GM12878 (cell line): ENCODE data around the gene ICE2. TPM values are rescaled to one million over a fixed set of nuclear protein-coding genes. Genes with fewer than 3 reads are reported as not detected.

Source experiments
- ATAC-seq: fragments of 200-7000 bp; cut with Tn5 transposase; 3 replicates; pipeline ENCODE4 v1.9.1; 2020; ENCODE audit warnings: mild to moderate bottlenecking, moderate library complexity
- BruUV-seq: library from RNA; stranded (reverse); fragments of 400-500 nt; replicated peaks from 2 replicates; lab custom pipeline; 2021; lab: Mats Ljungman, UMichigan
- CTCF ChIA-PET: fragments of 300-600 bp; sonication (Branson Sonifier 250); formaldehyde crosslinking; extraction: SDS; loops from one replicate; lab custom pipeline; 2021; ENCODE audit warnings: inconsistent platforms; lab: Yijun Ruan, JAX
- POLR2A ChIA-PET: fragments of 350-600 bp; formaldehyde crosslinking; extraction: SDS; loops from one replicate; lab custom pipeline; 2021; ENCODE audit warnings: inconsistent platforms; lab: Charles Lee
- RAD21 ChIA-PET: fragments of 300-600 bp; sonication (Branson Sonifier 250); formaldehyde crosslinking; loops from one replicate; lab custom pipeline; 2023; ENCODE audit warnings: antibody characterized with exemption; ENCODE audit not compliant: unreplicated experiment; lab: Charles Lee
- SMC1A ChIA-PET: fragments of 300-600 bp; sonication (Branson Sonifier 250); formaldehyde crosslinking; loops from one replicate; lab custom pipeline; 2023; ENCODE audit not compliant: unreplicated experiment, uncharacterized antibody; lab: Charles Lee
- DNase-seq: peaks from one replicate; pipeline ENCODE4 v3.0.0-alpha.2; 2011; ENCODE audit warnings: low read depth, low spot score
- FAIRE-seq: peaks from 3 replicates; lab custom pipeline; 2011; peaks lifted over from hg19 to GRCh38; lab: Jason Lieb, UNC
- H2AFZ ChIP-seq: 2 replicates; pipeline ENCODE4 v1.6.0; 2011; ENCODE audit warnings: low read depth, low read length, control low read depth; ENCODE audit not compliant: control insufficient read depth
- H3K27ac ChIP-seq: 2 replicates; pipeline ENCODE4 v1.5.1; 2011; ENCODE audit warnings: control low read depth; ENCODE audit not compliant: control insufficient read depth, insufficient read depth
- H3K27me3 ChIP-seq, 2 experiments: replicated peaks in 1 of 2; 2 replicates each; pipeline versions ENCODE4 v1.6.0 to v1.6.1; 2011; ENCODE audit warnings: low read length in 1 of 2; ENCODE audit not compliant: control insufficient read depth in 2 of 2, insufficient read depth in 2 of 2
- H3K36me3 ChIP-seq, 2 experiments: 2 replicates each; pipeline ENCODE4 v1.5.1; 2011; ENCODE audit warnings: low read length in 1 of 2; ENCODE audit not compliant: control insufficient read depth in 2 of 2, insufficient read depth in 2 of 2
- H3K4me1 ChIP-seq: 2 replicates; pipeline ENCODE4 v1.6.1; 2011; ENCODE audit warnings: mild to moderate bottlenecking, low read length, moderate library complexity, mixed read lengths; ENCODE audit not compliant: control insufficient read depth, insufficient read depth
- H3K4me2 ChIP-seq: 2 replicates; pipeline ENCODE4 v1.6.0; 2011; ENCODE audit warnings: control low read depth; ENCODE audit not compliant: control insufficient read depth, insufficient read depth
- H3K4me3 ChIP-seq: fragments of 200-600 bp; sonication (generic); 2 replicates; pipeline ENCODE4 v1.5.1; 2016
- H3K79me2 ChIP-seq: 2 replicates; pipeline ENCODE4 v1.6.0; 2011; ENCODE audit warnings: low read length; ENCODE audit not compliant: control insufficient read depth, insufficient read depth
- H3K9ac ChIP-seq: 2 replicates; pipeline ENCODE4 v1.8.0; 2011; ENCODE audit warnings: low read length, control low read depth, mixed read lengths; ENCODE audit not compliant: control insufficient read depth, insufficient read depth
- H3K9me3 ChIP-seq: replicated peaks from 3 replicates; pipeline ENCODE4 v1.5.1; 2011; ENCODE audit warnings: mild to moderate bottlenecking, low read length; ENCODE audit not compliant: control insufficient read depth, insufficient read depth
- H4K20me1 ChIP-seq: 2 replicates; pipeline ENCODE4 v1.6.0; 2011; ENCODE audit not compliant: control insufficient read depth, insufficient read depth
- ASH2L ChIP-seq: fragments of 300-600, 200-600 bp; sonication (generic); IDR thresholded peaks from 2 replicates; pipeline ENCODE4 v1.6.1; 2017; ENCODE audit warnings: low read depth, mild to moderate bottlenecking, borderline replicate concordance
- BCLAF1 ChIP-seq: fragments of 450-650 bp; IDR thresholded peaks from 2 replicates; pipeline ENCODE4 v1.6.1; 2017; ENCODE audit warnings: antibody characterized with exemption, mild to moderate bottlenecking, moderate library complexity
- WGBS: methylation state at CpG from one replicate; pipeline ENCODE4 v1.1.6; 2016; ENCODE audit warnings: low lambda C conversion rate; ENCODE audit not compliant: insufficient replicate concordance, insufficient coverage; ENCODE audit errors: missing lambda C conversion rate; 5-methylcytosine and 5-hydroxymethylcytosine counted together
- in situ Hi-C: fragments of 300-500 bp; cut with MboI; formaldehyde crosslinking; loops from 9 replicates; pipeline ENCODE4 v1.14.3; 2018; ENCODE audit warnings: mixed read lengths
- intact Hi-C: fragments of 100-400 bp; cut with micrococcal nuclease; formaldehyde crosslinking; loops from one replicate; pipeline ENCODE4 v1.14.2; 2022; ENCODE audit not compliant: unreplicated experiment
- polyA plus RNA-seq, 11 experiments: library from polyadenylated mRNA; depleted of rRNA in 4 of 11; unstranded in 6 of 11; stranded (reverse) in 5 of 11; fragments of >200 nt; fragmentation: Nextera tagmentation in 4 of 11; fragmentation: Illumina TruSeq in 1 of 11; extraction: Ambion mirVana in 4 of 11; extraction: Trizol in 1 of 11; gene quantifications; 1 replicate in 1 of 11; 2 replicates in 10 of 11; pipeline versions ENCODE4 v1.2.1 to v1.2.3, GENCODE V29; 2011 to 2016; ENCODE audit warnings: inconsistent platforms in 2 of 11, missing spikeins in 2 of 11, low read depth in 1 of 11
- total RNA-seq, 4 experiments: library from RNA; depleted of rRNA in 3 of 4; stranded (reverse); fragments of >200 nt in 3 of 4; fragmentation: Illumina TruSeq in 1 of 4; extraction: Trizol in 1 of 4; gene quantifications; 2 replicates each; pipeline versions ENCODE4 v1.2.1 to v1.2.3, GENCODE V29; 2013 to 2021

Gene ICE2
- total and polyA plus RNA-seq, 10 of the 15 experiments (the other 5 are each of a cell fraction or from before 2014, with no cell fraction given) = 14.2 to 62.0 (median 44.9) TPM

GRCh38 chr15:60399931-60400330, 79.0 kb downstream of the ICE2 start:
- ChIA-PET CTCF (interaction anchor here (0.6 to 1.4 kb wide), 3 partner anchors 41 to 121 kb away, joined by 3 to 4 read pairs (median 4); no protein-coding TSS in a partner anchor), POLR2A (interaction anchor here (1.0 kb wide), 1 partner anchor 8 kb away, joined by 3 read pairs; no protein-coding TSS in a partner anchor), RAD21 (interaction anchor here (1.0 to 1.3 kb wide), 2 partner anchors 78 to 151 kb away, joined by 3 read pairs; no protein-coding TSS in a partner anchor)

More at GRCh38 chr15:60399931-60400330, 79.0 kb downstream of the ICE2 start:
- SMC1A ChIA-PET = interaction anchor here (1.0 to 2.3 kb wide), 4 partner anchors 22 to 121 kb away, joined by 3 to 9 read pairs (median 3); no protein-coding TSS in a partner anchor
- H3K36me3 ChIP-seq = peaks cover 0 to 7% of the 10 kb centered on the region in 2 experiments; a peak in 1 of 4 replicates
- peaks cover 19% of the 10 kb centered on the region for H3K79me2 ChIP-seq
- TF ChIP-seq BCLAF1 (no peak), ASH2L (no peak)
- DNase-seq (no peak), FAIRE-seq (no peak), ATAC-seq (no peak)
- no peak overlapping the region for H3K27ac ChIP-seq
- no peaks in the 10 kb centered on the region for H3K9me3 ChIP-seq
- in situ Hi-C loops = no loop called here
- 87% methylated on average over 1 of the region's 1 CpG for WGBS
- no peak overlapping the region for H2AFZ ChIP-seq
- peaks cover 8% of the 10 kb centered on the region; the same call in 1 of the 2 replicates for H3K4me1 ChIP-seq
- H3K4me2 ChIP-seq = no peak overlapping the region
- no TSS peak for BruUV-seq
- H3K27me3 ChIP-seq = no peaks in the 10 kb centered on the region
- intact Hi-C loops = loop anchor here (5.0 to 10.0 kb wide), 2 partner anchors 185 to 713 kb away; partner anchors contain the start of gene BNIP2
- no peak overlapping the region for H3K9ac ChIP-seq
- no peak overlapping the region for H3K4me3 ChIP-seq
- no peaks in the 10 kb centered on the region for H4K20me1 ChIP-seq
